Activated naive CD4-positive, alpha-beta T cell treated with anti-CD3 and anti-CD28 coated beads, Interleukin-2, amount 10 ng/mL, durations not matched to agents 7 days and 5 days (primary cell): ENCODE results near the gene DNAH11.
"Not testable (repeated sequence)": the region's sequence is repeated elsewhere in the genome, so short reads cannot be mapped to it uniquely, and the experiment has no call there.

ENCODE experiments used
- CTCF ChIA-PET: fragments of 350-600 bp; sonication (Branson Sonifier 250); formaldehyde crosslinking; loops from one replicate; lab custom pipeline; 2021; ENCODE audit warnings: antibody characterized with exemption; lab: Charles Lee
- DNase-seq: peaks from one replicate; pipeline ENCODE4 v3.0.0-alpha.2; 2020
- H3K27ac Mint-ChIP-seq: one replicate; pipeline ENCODE4 v1.8.0; 2021; ENCODE audit warnings: mild to moderate bottlenecking, moderate library complexity, mixed read lengths
- H3K27me3 Mint-ChIP-seq: one replicate; pipeline ENCODE4 v1.8.0; 2021; ENCODE audit warnings: mild to moderate bottlenecking, mixed read lengths
- H3K36me3 Mint-ChIP-seq: one replicate; pipeline ENCODE4 v1.8.0; 2021; ENCODE audit warnings: mixed read lengths
- H3K4me1 Mint-ChIP-seq: one replicate; pipeline ENCODE4 v1.8.0; 2021; ENCODE audit warnings: mixed read lengths
- H3K4me3 Mint-ChIP-seq: one replicate; pipeline ENCODE4 v1.8.0; 2021; ENCODE audit warnings: mild to moderate bottlenecking, moderate library complexity, mixed read lengths
- H3K9me3 Mint-ChIP-seq: one replicate; pipeline ENCODE4 v1.8.0; 2021; ENCODE audit warnings: mixed read lengths

Gene DNAH11

DNA sequence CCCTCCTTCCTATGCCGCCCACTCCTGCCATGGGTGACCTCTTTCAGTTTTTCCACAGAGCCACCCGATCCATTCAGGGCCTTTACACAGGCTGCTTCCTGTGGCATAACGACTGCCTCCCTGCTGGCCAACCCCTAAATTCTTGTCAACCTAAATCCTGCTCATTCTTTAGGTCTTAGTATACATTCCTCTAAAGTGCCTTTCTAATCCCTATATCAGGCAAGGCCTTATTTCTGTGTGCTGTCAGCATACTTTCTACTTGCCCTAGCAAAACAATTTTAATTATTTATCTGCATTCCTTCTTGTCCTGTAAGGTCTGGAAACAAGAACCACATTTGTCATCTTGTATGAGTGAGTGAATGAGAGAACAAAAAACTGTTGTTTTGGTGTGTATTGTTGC is 132.4 kb downstream of the DNAH11 start:
- Mint-ChIP-seq H3K27me3 (no peaks in the 10 kb centered on the region), H3K27ac (no peak overlapping the region), H3K4me3 (no peak overlapping the region), H3K36me3 (no peaks in the 10 kb centered on the region), H3K9me3 (no peaks in the 10 kb centered on the region), H3K4me1 (peaks cover 2% of the 10 kb centered on the region)
- no peak for DNase-seq
- CTCF ChIA-PET, result no interaction called here

DNA sequence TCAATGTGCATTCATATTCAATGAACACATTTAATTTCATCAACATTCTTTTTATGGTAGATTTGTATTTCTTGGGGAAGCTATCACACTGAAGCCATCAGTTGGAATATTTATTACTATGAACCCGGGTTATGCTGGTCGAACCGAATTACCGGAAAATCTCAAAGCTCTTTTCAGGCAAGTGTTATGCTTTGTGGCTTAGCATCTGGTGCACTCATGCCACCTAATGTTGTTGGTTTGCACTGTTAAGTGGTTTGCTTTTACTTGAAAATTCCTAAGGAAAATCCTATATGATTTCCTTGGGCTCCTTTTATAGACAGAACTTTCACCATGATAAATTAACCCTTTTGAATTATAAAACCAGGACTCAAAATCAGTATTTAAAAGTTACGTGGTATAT is 147.9 kb downstream of the DNAH11 start:
- Mint-ChIP-seq H3K27me3 (no peaks in the 10 kb centered on the region), H3K36me3 (no peaks in the 10 kb centered on the region), H3K4me3 (no peak overlapping the region), H3K4me1 (no peaks in the 10 kb centered on the region), H3K27ac (no peak overlapping the region), H3K9me3 (no peaks in the 10 kb centered on the region)
- CTCF ChIA-PET, result interaction anchor here (1.6 kb wide), 1 partner anchor 442 kb away, joined by 3 read pairs; no protein-coding TSS in a partner anchor
- no peak for DNase-seq

DNA sequence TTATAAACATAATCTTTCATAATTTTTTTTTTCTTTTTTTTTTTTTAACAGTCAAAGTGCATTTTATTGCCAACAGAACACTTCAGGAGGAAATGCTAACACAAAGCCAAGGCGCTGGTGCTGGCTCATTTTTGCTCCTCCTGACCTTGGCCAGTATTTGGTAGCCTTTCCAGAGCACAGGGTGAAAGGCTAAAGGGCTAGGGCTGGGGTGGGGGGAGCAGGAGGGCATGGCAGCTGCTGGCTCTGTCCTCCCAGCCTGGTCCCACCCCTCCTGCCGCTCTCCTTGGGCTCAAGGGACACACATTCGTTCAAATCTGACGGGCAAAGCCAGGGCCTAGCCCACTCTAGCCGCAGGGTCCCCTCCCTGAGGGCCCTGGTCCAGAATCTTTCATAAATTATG is 148.3 kb downstream of the DNAH11 start:
- not testable (repeated sequence) for H3K27me3 Mint-ChIP-seq, DNase-seq, H3K4me3 Mint-ChIP-seq, H3K9me3 Mint-ChIP-seq, H3K36me3 Mint-ChIP-seq, H3K4me1 Mint-ChIP-seq, H3K27ac Mint-ChIP-seq
- CTCF ChIA-PET, result interaction anchor here (1.6 kb wide), 1 partner anchor 442 kb away, joined by 3 read pairs; no protein-coding TSS in a partner anchor

DNA sequence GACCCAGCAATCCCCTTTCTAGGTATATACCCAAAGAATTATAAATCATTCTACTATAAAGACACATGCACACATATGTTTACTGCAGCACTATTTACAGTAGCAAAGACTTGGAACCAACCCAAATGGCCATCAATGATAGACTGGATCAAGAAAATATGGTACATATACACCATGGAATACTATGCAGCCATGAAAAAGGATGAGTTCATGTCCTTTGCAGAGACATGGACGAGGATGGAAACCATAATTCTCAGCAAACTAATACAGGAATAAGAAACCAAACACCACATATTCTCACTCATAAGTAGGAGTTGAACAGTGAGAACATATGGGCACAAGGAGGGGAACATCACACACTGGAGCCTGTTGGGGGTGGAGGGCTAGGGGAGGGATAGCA is 157.7 kb downstream of the DNAH11 start:
- DNase-seq, CTCF ChIA-PET, H3K27me3 Mint-ChIP-seq, H3K36me3 Mint-ChIP-seq, H3K9me3 Mint-ChIP-seq, H3K4me3 Mint-ChIP-seq, H3K27ac Mint-ChIP-seq, H3K4me1 Mint-ChIP-seq: not testable (repeated sequence)

DNA sequence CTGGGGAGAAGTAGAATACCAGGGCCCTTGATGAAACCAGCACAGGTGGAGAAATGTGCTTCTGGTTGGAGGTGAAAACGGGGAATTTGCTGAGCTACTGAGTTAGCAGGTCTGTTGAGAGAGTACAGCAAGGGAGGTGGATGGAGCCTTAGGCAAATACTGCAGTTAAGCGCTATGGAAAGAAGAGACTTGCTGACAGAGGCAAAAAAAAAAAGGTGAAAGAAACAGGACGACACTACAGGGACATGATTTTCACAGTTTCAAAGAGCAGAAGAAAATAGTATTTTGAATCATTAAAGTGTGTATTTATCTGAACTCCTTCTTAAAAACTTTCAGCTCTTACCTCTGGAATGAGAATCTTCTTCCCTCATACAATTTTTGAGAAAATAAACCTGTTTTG is 159.5 kb downstream of the DNAH11 start:
- no peak for DNase-seq
- no peaks in the 10 kb centered on the region for H3K27me3 Mint-ChIP-seq
- CTCF ChIA-PET, result no interaction called here
- H3K4me1 Mint-ChIP-seq, result no peaks in the 10 kb centered on the region
- H3K36me3 Mint-ChIP-seq, result no peaks in the 10 kb centered on the region
- H3K9me3 Mint-ChIP-seq, result peaks cover 2% of the 10 kb centered on the region
- no peak overlapping the region for H3K4me3 Mint-ChIP-seq
- no peak overlapping the region for H3K27ac Mint-ChIP-seq

DNA sequence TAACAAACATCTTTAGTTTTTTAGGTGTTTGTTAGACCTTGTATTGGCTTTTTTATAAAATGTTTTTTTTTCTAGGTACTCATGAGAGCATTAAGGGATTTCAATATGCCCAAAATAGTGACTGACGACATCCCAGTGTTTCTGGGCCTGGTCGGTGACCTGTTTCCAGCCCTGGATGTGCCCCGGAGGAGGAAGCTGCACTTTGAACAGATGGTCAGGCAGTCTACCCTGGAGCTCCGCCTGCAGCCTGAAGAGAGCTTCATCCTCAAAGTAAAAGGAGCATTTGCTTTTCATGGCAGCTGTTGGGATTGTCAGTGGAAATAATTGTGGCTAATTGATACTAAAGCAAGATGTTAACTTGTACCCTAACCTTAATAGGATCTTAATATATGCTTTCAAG is 161.5 kb downstream of the DNAH11 start:
- no peak for DNase-seq
- Mint-ChIP-seq H3K27me3 (no peaks in the 10 kb centered on the region), H3K4me1 (no peaks in the 10 kb centered on the region), H3K4me3 (no peak overlapping the region), H3K36me3 (no peaks in the 10 kb centered on the region), H3K27ac (no peak overlapping the region), H3K9me3 (peaks cover 2% of the 10 kb centered on the region)
- CTCF ChIA-PET, result no interaction called here

DNA sequence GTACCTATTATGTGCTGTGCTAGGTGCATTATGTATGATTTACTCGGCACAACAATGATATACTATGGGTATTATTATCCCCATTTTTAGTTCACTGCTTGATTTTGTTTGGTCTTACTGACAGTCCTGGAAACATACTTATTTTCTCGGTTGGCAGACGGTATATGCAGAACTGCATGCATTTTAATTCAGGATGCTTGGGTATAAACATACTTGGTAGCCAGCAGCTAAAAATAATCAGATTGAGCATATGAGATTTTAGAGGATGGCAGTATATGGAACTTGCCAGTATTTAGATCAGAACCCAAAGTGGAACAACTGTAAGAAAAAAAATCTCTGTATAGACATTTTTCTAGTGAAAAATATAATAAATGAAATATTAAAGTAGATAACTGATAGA is 163.3 kb downstream of the DNAH11 start:
- no peaks in the 10 kb centered on the region for H3K36me3 Mint-ChIP-seq
- H3K27ac Mint-ChIP-seq, result no peak overlapping the region
- CTCF ChIA-PET, result no interaction called here
- DNase-seq, result no peak
- no peaks in the 10 kb centered on the region for H3K27me3 Mint-ChIP-seq
- no peak overlapping the region for H3K4me3 Mint-ChIP-seq
- no peaks in the 10 kb centered on the region for H3K9me3 Mint-ChIP-seq
- H3K4me1 Mint-ChIP-seq, result no peaks in the 10 kb centered on the region

DNA sequence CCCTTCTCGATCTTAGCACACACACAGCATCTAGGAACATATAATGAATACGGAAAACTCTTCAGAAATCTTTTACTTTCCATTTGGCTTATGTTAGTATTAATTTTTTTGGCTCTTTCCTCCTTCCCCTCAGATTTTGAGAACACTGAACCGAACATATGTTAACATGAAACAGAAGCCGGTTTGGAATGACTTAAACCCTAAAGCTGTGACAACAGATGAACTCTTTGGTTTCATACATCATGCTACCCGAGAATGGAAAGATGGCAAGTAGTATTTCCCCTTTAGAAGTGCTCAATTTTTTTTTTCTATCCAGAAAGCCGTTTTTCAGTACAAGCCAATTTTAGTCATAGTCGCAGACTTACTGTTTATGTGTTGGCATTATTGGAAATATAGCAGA is 164.7 kb downstream of the DNAH11 start:
- Mint-ChIP-seq H3K36me3 (no peaks in the 10 kb centered on the region), H3K4me1 (no peaks in the 10 kb centered on the region), H3K27ac (no peak overlapping the region), H3K27me3 (no peaks in the 10 kb centered on the region), H3K4me3 (no peak overlapping the region), H3K9me3 (no peaks in the 10 kb centered on the region)
- CTCF ChIA-PET, result interaction anchor here (0.6 kb wide), 1 partner anchor 613 kb away, joined by 3 read pairs; no protein-coding TSS in a partner anchor
- DNase-seq, result no peak

DNA sequence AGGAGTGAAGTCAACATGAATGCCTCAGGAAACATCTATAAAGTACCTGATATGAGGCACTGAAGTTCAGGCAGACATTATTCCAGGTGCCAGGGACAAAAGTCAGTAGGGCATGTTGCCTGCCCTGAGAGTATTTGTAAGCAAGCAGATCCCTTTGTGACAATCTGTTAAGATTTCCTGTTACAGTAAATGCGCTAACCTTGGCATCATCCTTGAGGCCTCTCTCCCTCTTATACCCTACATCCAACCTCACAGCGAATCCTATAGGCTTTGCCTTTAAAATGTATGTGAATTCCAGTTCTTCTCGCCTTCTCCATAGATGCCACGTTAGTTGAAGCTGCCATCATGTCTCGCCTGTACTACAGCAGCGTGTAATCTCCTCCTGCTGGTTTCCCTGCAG is 165.3 kb downstream of the DNAH11 start:
- Mint-ChIP-seq H3K27me3 (no peaks in the 10 kb centered on the region), H3K4me1 (no peaks in the 10 kb centered on the region), H3K27ac (no peak overlapping the region), H3K36me3 (no peaks in the 10 kb centered on the region), H3K9me3 (no peaks in the 10 kb centered on the region), H3K4me3 (no peak overlapping the region)
- CTCF ChIA-PET, result interaction anchor here (0.6 kb wide), 1 partner anchor 614 kb away, joined by 3 read pairs; no protein-coding TSS in a partner anchor
- DNase-seq, result no peak

DNA sequence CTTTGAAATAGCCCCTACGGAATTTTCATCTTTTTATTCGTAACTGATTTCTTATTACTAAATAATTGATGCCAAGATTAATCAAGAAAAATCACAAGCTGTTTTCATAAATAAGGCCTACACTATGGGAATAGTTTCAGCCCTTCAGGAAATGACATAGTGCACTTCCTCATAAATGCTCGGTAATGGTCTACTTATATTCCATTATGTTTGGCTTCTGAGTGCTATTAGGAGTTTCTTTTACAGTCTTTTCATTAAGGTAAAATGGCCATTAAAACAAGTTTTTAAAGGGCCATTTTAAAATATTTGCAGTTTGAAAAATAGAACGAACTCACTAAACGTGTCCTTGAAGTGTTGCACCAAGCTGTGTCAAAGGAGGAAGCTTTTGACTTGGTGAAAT is 174.5 kb downstream of the DNAH11 start:
- DNase-seq, result no peak
- Mint-ChIP-seq H3K4me1 (no peaks in the 10 kb centered on the region), H3K27ac (no peak overlapping the region), H3K9me3 (no peaks in the 10 kb centered on the region), H3K27me3 (no peaks in the 10 kb centered on the region), H3K36me3 (no peaks in the 10 kb centered on the region), H3K4me3 (no peak overlapping the region)
- CTCF ChIA-PET, result no interaction called here

DNA sequence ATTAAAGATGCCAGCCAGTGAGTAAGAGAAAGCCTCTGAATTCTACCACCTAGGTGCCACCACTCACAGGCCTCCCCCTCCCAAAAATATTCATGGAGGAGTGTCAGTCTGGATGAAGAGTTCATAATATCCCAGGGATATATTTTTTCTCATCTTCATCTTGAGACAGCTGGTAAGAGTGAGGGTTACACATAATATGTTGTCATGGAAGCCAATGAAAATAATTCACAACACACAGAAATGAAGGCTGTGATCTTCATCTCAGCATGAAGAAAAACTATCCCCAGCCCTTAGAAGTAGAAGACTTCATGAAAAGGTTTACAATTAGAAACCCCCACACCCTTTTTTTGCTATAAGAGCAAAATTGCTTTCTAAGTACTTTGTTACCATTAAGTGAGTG is 175.6 kb downstream of the DNAH11 start:
- CTCF ChIA-PET, result no interaction called here
- DNase-seq, result no peak
- no peaks in the 10 kb centered on the region for H3K27me3 Mint-ChIP-seq
- H3K9me3 Mint-ChIP-seq, result no peaks in the 10 kb centered on the region
- H3K4me1 Mint-ChIP-seq, result no peaks in the 10 kb centered on the region
- no peak overlapping the region for H3K27ac Mint-ChIP-seq
- H3K4me3 Mint-ChIP-seq, result no peak overlapping the region
- H3K36me3 Mint-ChIP-seq, result no peaks in the 10 kb centered on the region

DNA sequence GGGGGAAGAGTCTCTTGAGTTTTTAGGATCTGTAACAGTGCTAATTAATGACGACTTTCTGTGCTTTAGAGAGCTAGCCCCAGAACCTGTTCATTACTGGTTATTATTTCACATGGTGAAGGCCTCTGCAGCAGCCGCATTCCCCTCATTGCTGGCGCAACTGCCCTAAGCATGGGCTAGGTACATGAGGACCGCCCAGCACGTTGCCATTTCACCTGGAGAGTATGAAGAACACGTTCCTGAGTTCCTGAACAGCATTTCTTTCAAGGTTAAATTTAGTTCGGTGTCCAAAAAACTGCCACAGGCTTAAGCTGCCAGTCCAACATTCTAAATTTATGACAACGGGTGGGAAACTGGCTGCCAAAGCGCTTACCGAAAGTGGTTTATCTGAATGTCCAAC is 177.0 kb downstream of the DNAH11 start:
- Mint-ChIP-seq H3K9me3 (no peaks in the 10 kb centered on the region), H3K27ac (no peak overlapping the region), H3K4me3 (no peak overlapping the region), H3K4me1 (no peaks in the 10 kb centered on the region), H3K36me3 (no peaks in the 10 kb centered on the region), H3K27me3 (no peaks in the 10 kb centered on the region)
- CTCF ChIA-PET, result no interaction called here
- DNase-seq, result no peak

DNA sequence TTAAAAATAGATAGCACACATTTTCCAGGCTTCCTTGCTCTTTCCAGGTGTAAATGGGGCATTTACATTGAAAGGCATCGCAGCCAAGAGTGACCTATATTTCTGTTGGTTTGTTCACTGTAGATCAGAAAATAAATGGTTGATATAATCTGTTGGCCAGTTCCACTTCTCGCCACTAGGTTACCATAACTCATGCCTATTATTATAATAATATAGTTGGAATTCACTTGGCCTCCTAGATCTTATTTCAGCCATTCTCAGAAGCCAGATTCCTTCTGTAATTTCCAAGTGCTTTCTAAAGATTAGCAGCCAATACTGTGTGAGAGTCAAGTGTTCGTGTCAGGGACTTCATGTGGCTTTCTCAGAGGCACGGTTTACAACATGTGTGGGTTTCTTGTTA is 179.5 kb downstream of the DNAH11 start:
- H3K4me1 Mint-ChIP-seq, result no peaks in the 10 kb centered on the region
- no peak overlapping the region for H3K4me3 Mint-ChIP-seq
- H3K27me3 Mint-ChIP-seq, result no peaks in the 10 kb centered on the region
- H3K36me3 Mint-ChIP-seq, result no peaks in the 10 kb centered on the region
- CTCF ChIA-PET, result no interaction called here
- no peak overlapping the region for H3K27ac Mint-ChIP-seq
- no peak for DNase-seq
- no peaks in the 10 kb centered on the region for H3K9me3 Mint-ChIP-seq

DNA sequence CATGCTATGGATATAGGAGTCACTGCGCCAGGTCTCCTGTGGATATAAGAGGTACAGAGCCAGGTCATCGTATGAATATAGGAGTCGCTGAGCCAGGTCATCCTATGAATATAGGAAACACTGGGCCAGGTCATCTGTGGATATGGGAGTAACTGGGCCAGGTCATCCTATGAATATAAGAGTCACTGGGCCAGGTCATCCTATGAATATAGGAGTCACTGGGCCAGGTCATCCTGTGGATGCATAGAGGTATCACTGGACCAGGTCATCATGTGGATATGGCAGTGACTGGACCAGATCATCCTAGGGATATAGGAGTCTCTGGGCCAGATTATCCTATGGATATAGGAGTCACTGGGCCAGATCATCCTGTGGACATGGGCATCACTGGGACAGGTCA is 181.7 kb downstream of the DNAH11 start:
- Mint-ChIP-seq H3K4me1 (no peaks in the 10 kb centered on the region), H3K27me3 (no peaks in the 10 kb centered on the region), H3K36me3 (no peaks in the 10 kb centered on the region), H3K9me3 (no peaks in the 10 kb centered on the region), H3K4me3 (no peak overlapping the region), H3K27ac (no peak overlapping the region)
- DNase-seq, result no peak
- CTCF ChIA-PET, result no interaction called here

DNA sequence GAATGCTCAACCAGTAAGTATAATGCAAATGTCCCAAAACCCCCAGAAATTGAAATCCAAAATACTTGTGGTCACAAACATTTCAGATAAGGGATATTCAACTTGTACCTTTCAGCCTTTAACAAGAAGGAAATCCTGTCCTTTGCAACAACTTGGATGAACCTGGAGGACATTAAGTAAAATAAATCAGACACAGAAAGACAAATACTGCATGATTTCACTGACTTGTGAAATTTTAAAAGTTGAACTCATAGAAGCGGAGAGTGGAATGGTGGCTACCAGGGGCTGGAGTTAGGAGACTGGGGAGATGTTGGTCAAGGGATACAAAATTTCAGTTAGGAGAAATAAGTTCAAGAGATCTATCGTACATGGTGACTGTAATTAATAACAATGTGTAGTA is 187.6 kb downstream of the DNAH11 start:
- H3K27ac Mint-ChIP-seq, result no peak overlapping the region
- H3K36me3 Mint-ChIP-seq, result no peaks in the 10 kb centered on the region
- DNase-seq, result no peak
- H3K9me3 Mint-ChIP-seq, result no peaks in the 10 kb centered on the region
- CTCF ChIA-PET, result no interaction called here
- H3K4me1 Mint-ChIP-seq, result no peaks in the 10 kb centered on the region
- H3K4me3 Mint-ChIP-seq, result no peak overlapping the region
- H3K27me3 Mint-ChIP-seq, result no peaks in the 10 kb centered on the region

DNA sequence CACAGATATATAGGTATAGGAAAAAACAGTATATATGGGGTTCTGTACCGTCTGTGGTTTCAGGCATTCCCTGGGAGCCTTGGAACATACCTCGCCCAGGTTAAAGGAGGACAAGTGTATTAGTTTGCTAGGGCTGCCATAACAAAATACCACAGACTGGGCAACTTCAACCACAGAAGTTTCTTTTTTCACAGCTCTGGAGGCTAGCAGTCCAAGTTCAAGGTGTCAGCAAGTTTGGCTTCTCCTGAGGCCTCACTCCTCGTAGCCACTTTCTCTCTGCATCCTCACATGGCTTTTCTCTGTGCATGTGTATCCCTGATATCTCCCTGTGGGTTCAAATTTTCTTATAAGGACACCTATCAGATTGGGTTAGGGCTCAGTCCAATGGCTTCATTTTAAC is 189.1 kb downstream of the DNAH11 start:
- no peaks in the 10 kb centered on the region for H3K36me3 Mint-ChIP-seq
- CTCF ChIA-PET, result no interaction called here
- H3K4me1 Mint-ChIP-seq, result no peaks in the 10 kb centered on the region
- no peak overlapping the region for H3K4me3 Mint-ChIP-seq
- no peaks in the 10 kb centered on the region for H3K9me3 Mint-ChIP-seq
- no peak for DNase-seq
- no peaks in the 10 kb centered on the region for H3K27me3 Mint-ChIP-seq
- H3K27ac Mint-ChIP-seq, result no peak overlapping the region
